Activated naive CD8-positive, alpha-beta T cell treated with anti-CD3 and anti-CD28 coated beads, Interleukin-2, amount 10 ng/mL, durations not matched to agents 7 days and 5 days (primary cell): ENCODE measurements around the gene XRCC2. TPM values are rescaled to one million over a fixed set of nuclear protein-coding genes. Genes with fewer than 3 reads are reported as not detected.
"Not testable (repeated sequence)": the region's sequence is repeated elsewhere in the genome, so short reads cannot be mapped to it uniquely, and the experiment has no call there.

Experiments used
- ATAC-seq: fragments of 150-1000 bp; cut with Tn5 transposase; one replicate; pipeline ENCODE4 v1.10.0; 2021; ENCODE audit warnings: low read depth, moderate library complexity
- POLR2A ChIA-PET: fragments of 350-600 bp; sonication (Branson Sonifier 250); formaldehyde crosslinking; loops from one replicate; lab custom pipeline; 2021; ENCODE audit warnings: antibody characterized with exemption; lab: Charles Lee
- DNase-seq: peaks from one replicate; pipeline ENCODE4 v3.0.0; 2021
- H3K27ac Mint-ChIP-seq: one replicate; pipeline ENCODE4 v1.8.0; 2022; ENCODE audit warnings: mild to moderate bottlenecking, mixed read lengths
- H3K27me3 Mint-ChIP-seq: one replicate; pipeline ENCODE4 v1.8.0; 2022; ENCODE audit warnings: mild to moderate bottlenecking, moderate library complexity, mixed read lengths
- H3K36me3 Mint-ChIP-seq: one replicate; pipeline ENCODE4 v1.8.0; 2021; ENCODE audit warnings: mild to moderate bottlenecking, mixed read lengths
- H3K4me1 Mint-ChIP-seq: one replicate; pipeline ENCODE4 v1.8.0; 2021; ENCODE audit warnings: mixed read lengths
- H3K4me3 Mint-ChIP-seq: one replicate; pipeline ENCODE4 v1.8.0; 2022; ENCODE audit warnings: mild to moderate bottlenecking, moderate library complexity, mixed read lengths
- H3K9me3 Mint-ChIP-seq: one replicate; pipeline ENCODE4 v1.8.0; 2021; ENCODE audit warnings: mixed read lengths
- total RNA-seq, 2 experiments: library from RNA; stranded (reverse); gene quantifications; one replicate each; pipeline ENCODE4 v1.2.3, GENCODE V29; 2021

Gene XRCC2
- total RNA-seq, 2 experiments from 2014 or later = 9.6 to 10.9 TPM

DNA sequence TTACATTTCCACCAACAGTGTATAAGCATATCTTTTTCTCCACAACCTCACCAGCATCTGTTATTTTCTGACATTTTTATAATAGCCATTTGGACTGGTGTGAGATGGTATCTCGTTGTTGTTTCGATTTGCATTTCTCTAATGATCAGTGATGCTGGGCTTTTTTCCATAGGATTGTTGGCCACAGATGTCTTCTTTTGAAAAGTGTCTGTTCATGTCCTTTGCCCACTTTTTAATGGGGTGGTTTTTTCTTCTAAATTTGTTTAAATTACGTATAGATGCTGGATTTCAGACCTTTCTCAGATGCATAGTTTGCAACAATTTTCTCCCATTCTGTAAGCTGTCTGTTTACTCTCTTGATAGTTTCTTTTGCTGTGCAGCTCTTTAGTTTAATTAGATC is 28.9 kb downstream of the XRCC2 start:
- ATAC-seq = no peak
- DNase-seq = no peak
- no peak overlapping the region for H3K27ac Mint-ChIP-seq
- peaks cover 2% of the 10 kb centered on the region for H3K9me3 Mint-ChIP-seq
- H3K4me3 Mint-ChIP-seq = no peak overlapping the region
- peaks cover 38% of the 10 kb centered on the region for H3K36me3 Mint-ChIP-seq
- H3K27me3 Mint-ChIP-seq = no peaks in the 10 kb centered on the region
- POLR2A ChIA-PET = no interaction called here
- no peaks in the 10 kb centered on the region for H3K4me1 Mint-ChIP-seq

DNA sequence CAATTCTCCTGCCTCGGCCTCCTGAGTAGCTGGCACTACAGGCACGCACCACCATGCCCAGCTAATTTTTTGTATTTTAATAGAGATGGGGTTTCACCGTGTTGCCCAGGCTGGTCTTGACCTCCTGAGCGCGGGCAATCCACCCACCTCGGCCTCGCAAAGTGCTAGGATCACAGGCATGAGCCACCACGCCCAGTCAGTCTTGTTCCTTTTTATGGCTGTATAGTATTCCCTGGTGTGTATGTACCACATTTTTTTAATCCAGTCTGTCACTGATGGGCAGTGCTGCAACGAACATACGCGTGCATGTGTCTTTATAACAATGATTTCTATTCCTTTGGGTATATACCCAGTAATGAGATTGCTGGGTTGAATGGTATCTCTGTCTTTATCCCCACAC is 29.4 kb downstream of the XRCC2 start:
- H3K27me3 Mint-ChIP-seq, H3K9me3 Mint-ChIP-seq, POLR2A ChIA-PET, H3K4me1 Mint-ChIP-seq, H3K27ac Mint-ChIP-seq, ATAC-seq, H3K4me3 Mint-ChIP-seq, DNase-seq: not testable (repeated sequence)
- peaks cover 36% of the 10 kb centered on the region for H3K36me3 Mint-ChIP-seq

DNA sequence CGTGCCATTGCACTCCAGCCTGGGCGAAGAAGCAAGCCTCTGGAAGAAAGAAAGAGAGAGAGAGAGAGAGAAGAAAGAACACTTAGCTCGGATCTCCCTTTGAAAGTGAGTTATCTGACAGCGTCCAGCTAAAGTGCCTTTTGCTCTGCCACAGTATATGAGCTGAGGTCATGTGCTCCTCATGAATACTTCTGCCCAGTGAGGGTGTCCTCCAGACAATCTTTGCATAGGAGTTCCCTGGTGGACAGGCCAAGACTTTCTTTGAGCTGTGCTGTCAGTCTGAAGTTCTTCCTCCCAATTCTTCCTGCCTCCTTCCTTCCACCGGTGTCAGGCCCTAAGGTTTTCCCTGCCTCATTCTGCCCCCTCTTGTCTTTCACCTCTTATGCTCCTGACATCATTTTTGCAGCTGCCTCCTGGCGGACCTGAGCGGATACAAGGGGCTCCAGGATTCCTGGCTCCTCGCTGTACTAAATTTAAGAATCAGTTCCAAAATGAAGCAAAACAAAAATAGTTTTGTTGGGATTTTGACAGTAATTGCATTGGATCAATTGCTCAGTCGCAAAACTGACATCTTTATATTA is 31.9 kb downstream of the XRCC2 start:
- Mint-ChIP-seq H3K27ac (no peak overlapping the region), H3K9me3 (peaks cover 2% of the 10 kb centered on the region)
- no peak for DNase-seq

DNA sequence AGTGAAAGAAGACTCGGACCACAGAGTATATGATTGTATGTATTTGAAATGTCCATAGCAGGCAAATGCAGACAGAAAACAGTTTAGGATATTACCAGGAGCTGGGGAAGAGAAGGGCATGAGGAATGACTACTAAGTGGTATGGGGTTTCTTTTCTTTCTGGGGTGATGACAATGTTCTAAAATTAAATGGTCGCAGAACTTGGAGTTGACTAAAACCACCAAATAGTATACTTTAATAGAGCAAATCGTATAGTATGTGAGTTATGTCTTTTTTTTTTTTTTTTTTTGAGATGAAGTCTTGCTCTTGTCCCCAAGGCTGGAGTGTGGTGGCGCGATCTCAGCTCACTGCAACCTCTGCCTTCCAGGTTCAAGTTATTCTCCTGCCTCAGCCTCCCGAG is 34.6 kb downstream of the XRCC2 start:
- Mint-ChIP-seq H3K27me3 (no peaks in the 10 kb centered on the region), H3K4me3 (no peak overlapping the region), H3K27ac (no peak overlapping the region), H3K9me3 (no peaks in the 10 kb centered on the region), H3K36me3 (peaks cover 6% of the 10 kb centered on the region), H3K4me1 (no peaks in the 10 kb centered on the region)
- no peak for ATAC-seq
- POLR2A ChIA-PET = no interaction called here
- no peak for DNase-seq

More for the DNA sequence above, 31.9 kb downstream of the XRCC2 start:
- POLR2A ChIA-PET = no interaction called here
- Mint-ChIP-seq H3K4me3 (no peak overlapping the region), H3K4me1 (no peaks in the 10 kb centered on the region), H3K27me3 (no peaks in the 10 kb centered on the region), H3K36me3 (peaks cover 25% of the 10 kb centered on the region)
- no peak for ATAC-seq

DNA sequence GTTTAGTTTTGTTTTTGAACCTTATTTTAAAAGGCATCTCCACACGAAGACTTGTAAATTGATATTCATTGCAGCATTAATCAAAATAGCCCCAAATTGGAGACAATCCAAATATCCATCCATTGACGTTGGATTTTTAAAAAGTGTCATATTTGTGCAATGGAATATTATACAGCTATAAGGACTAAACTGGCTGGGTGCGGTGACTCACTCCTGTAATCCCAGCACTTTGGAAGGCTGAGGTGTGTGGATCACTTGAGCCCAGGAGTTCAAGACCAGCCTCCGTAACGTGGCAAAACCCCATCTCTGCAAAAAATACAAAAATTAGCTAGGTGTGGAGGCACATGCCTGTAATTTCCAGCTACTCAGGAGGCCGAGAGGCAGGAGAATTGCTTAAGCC is 35.1 kb downstream of the XRCC2 start:
- DNase-seq (no peak), ATAC-seq (no peak)
- Mint-ChIP-seq H3K4me1 (no peaks in the 10 kb centered on the region), H3K27me3 (no peaks in the 10 kb centered on the region), H3K27ac (no peak overlapping the region), H3K4me3 (no peak overlapping the region), H3K36me3 (peaks cover 6% of the 10 kb centered on the region), H3K9me3 (no peaks in the 10 kb centered on the region)
- POLR2A ChIA-PET = no interaction called here

DNA sequence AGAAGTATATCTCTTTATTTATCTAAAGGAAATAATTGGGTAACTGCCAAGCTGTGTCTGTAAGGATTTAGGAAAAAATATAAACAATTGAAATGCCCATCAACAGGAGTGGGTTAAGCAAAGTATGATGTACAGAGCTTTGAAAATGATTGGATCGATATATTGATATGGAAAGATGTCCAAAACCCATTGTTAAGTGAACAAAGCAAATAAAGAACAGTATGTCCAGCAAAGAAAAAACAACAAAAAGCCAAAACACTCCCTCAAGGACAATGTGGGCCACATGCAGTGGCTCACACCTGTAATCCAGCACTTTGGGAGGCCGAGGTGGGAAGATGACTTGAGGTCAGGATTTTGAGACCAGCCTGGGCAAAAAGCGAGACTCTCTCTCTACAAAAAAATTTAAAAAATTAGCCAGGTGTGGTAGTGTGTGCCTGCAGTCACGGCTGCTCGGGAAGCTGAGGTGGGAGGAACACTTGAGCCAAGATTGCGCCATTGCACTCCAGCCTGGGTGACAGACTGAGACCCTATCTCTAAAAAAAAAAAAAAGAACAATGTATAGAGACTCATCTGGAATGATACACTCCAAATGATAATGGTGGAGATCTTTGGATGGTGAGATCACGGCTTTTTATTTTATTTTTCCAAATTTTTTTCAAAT is 37.9 kb downstream of the XRCC2 start:
- DNase-seq (no peak), ATAC-seq (no peak)
- POLR2A ChIA-PET = interaction anchor here (0.7 kb wide), 1 partner anchor 44 kb away, joined by 5 read pairs; no protein-coding TSS in a partner anchor
- Mint-ChIP-seq H3K9me3 (no peaks in the 10 kb centered on the region), H3K4me3 (no peak overlapping the region), H3K27me3 (no peaks in the 10 kb centered on the region), H3K36me3 (no peaks in the 10 kb centered on the region), H3K4me1 (no peaks in the 10 kb centered on the region), H3K27ac (no peak overlapping the region)

DNA sequence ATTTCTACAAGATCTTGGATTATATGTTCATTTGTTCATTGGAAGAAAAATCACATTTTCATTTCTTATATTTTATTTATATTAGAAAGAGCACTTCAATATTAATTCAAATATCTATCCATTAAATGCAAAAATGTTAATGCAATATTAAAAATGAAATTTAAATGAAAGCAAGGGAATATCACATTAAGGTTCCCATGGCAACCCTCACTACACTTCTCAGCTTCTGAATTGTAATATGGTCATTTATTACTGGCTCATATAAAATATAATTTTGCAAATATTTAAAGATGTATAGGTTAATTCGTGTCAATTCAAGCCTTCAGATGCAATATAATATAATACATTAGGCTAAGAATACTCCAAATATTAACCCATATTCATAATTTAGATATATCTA is 38.8 kb downstream of the XRCC2 start:
- no peaks in the 10 kb centered on the region for H3K27me3 Mint-ChIP-seq
- H3K36me3 Mint-ChIP-seq = no peaks in the 10 kb centered on the region
- H3K4me3 Mint-ChIP-seq = no peak overlapping the region
- ATAC-seq = no peak
- H3K9me3 Mint-ChIP-seq = no peaks in the 10 kb centered on the region
- POLR2A ChIA-PET = no interaction called here
- no peak overlapping the region for H3K27ac Mint-ChIP-seq
- DNase-seq = no peak
- no peaks in the 10 kb centered on the region for H3K4me1 Mint-ChIP-seq

DNA sequence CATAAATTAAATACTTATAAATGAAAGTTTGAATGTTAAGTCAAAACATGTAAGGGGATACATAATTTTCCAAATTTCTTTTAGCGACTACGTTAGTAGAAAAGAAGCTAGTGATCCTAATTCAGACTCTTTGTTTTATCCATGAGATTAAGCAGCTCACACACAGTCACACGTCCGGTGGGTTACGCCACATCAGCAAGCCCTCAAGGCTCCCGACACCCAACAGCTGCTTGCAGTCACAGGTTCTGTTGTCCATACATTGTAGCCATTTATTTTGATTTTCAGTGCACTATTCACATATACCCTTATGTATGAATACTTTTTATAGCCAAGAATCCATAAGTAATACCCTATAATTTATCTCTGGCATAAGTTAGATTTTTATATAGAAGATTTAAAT is 39.5 kb downstream of the XRCC2 start:
- Mint-ChIP-seq H3K4me1 (no peaks in the 10 kb centered on the region), H3K4me3 (no peak overlapping the region), H3K27me3 (no peaks in the 10 kb centered on the region), H3K9me3 (no peaks in the 10 kb centered on the region), H3K27ac (no peak overlapping the region), H3K36me3 (no peaks in the 10 kb centered on the region)
- DNase-seq (no peak), ATAC-seq (no peak)
- POLR2A ChIA-PET = no interaction called here

DNA sequence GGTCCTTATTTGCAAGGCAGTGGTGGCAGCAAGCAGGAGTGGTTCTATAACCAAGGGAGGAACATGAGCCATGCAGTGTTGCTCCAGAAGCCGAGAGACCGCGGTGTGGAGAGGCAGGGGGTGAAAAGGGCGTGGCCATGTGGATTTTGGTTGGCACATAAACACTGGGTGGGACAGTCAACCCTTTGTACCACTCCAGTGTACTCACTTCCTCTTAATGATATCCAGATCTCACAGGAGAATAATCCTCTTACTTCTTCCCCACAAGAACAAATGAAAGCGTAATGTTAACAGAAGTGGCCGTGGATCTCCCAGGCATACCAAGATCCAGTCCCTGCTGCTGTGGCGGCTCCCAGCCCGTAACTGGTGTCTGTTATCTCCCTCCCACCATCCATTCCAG is 42.4 kb downstream of the XRCC2 start:
- DNase-seq = no peak
- no peak for ATAC-seq
- Mint-ChIP-seq H3K36me3 (no peaks in the 10 kb centered on the region), H3K27ac (no peak overlapping the region), H3K27me3 (peaks cover 2% of the 10 kb centered on the region), H3K4me3 (no peak overlapping the region), H3K9me3 (no peaks in the 10 kb centered on the region), H3K4me1 (no peaks in the 10 kb centered on the region)
- POLR2A ChIA-PET = no interaction called here

DNA sequence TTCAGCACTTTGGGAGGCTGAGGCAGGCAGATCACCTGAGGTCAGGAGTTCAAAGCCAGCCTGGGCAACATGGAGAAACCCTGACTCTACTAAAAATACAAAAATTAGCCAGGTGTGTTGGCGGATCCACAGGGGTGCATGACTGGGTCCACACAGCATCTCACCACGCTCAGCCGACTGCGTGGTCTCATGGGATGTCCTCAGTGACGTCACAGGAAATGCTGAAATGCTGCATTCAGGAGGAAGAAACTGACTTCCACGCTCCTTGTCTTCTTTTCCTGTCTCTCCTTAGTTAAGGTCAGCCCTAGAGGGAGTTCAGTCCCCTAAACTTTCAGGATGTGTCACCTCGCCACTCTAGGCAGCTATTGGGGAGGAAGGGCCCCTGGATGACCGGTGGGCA is 42.9 kb downstream of the XRCC2 start:
- Mint-ChIP-seq H3K27me3 (peaks cover 2% of the 10 kb centered on the region), H3K9me3 (no peaks in the 10 kb centered on the region), H3K36me3 (no peaks in the 10 kb centered on the region), H3K4me3 (no peak overlapping the region), H3K27ac (no peak overlapping the region), H3K4me1 (no peaks in the 10 kb centered on the region)
- DNase-seq (no peak), ATAC-seq (no peak)
- POLR2A ChIA-PET = no interaction called here

DNA sequence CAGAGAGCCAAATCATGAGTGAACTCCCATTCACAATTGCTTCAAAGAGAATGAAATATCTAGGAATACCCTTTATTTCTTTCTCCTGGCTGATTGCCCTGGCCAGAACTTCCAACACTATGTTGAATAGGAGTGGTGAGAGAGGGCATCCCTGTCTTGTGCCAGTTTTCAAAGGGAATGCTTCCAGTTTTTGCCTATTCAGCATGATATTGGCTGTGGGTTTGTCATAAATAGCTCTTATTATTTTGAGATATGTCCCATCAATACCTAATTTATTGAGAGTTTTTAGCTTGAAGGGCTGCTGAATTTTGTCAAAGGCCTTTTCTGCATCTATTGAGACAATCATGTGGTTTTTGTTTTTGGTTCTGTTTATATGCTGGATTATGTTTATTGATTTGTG is 47.2 kb downstream of the XRCC2 start:
- H3K4me1 Mint-ChIP-seq, H3K4me3 Mint-ChIP-seq, H3K27me3 Mint-ChIP-seq, ATAC-seq, H3K27ac Mint-ChIP-seq, DNase-seq, H3K36me3 Mint-ChIP-seq, POLR2A ChIA-PET, H3K9me3 Mint-ChIP-seq: not testable (repeated sequence)

DNA sequence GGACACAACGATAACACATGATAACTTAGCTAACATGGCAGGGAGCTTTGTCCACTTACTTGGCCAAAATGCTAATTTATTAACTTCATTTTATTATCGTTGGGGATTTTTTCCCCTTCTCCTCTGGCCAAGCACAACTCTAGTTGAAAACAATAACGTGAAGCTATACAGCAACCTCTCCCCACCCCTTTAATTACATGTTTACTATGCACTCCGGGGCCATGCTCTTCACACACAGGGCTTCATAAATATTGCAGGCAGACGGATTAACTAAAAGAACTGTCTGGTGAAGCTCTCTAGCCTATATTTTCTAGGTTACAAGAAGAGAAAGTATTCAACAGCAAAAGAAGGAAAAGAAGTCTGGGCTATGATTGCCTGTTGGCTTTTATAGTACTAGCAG is 51.7 kb downstream of the XRCC2 start:
- no peak overlapping the region for H3K4me3 Mint-ChIP-seq
- no peaks in the 10 kb centered on the region for H3K36me3 Mint-ChIP-seq
- no peaks in the 10 kb centered on the region for H3K4me1 Mint-ChIP-seq
- ATAC-seq = no peak
- POLR2A ChIA-PET = no interaction called here
- no peaks in the 10 kb centered on the region for H3K27me3 Mint-ChIP-seq
- DNase-seq = no peak
- no peaks in the 10 kb centered on the region for H3K9me3 Mint-ChIP-seq
- H3K27ac Mint-ChIP-seq = no peak overlapping the region

DNA sequence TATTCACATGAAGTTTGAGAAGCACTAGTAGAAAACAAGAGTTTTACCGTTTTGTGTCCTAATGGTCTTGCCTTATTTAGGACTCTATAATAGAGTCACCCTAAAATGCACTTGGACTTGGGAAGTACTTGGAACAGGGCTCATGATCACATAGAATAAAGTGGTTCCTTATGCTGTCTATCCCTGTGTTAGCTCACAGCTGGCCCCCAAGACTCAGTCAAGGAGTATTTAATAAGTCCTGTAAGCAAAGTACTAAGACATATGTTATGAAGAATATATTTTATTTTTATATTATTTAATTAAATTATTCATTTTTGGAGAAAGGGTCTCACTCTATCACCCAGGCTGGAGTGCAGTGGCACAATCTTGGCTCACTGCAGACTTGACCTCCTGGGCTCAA is 54.5 kb downstream of the XRCC2 start:
- H3K4me1 Mint-ChIP-seq = no peaks in the 10 kb centered on the region
- DNase-seq = no peak
- no peak overlapping the region for H3K4me3 Mint-ChIP-seq
- no peak for ATAC-seq
- no peaks in the 10 kb centered on the region for H3K36me3 Mint-ChIP-seq
- no peaks in the 10 kb centered on the region for H3K9me3 Mint-ChIP-seq
- no peak overlapping the region for H3K27ac Mint-ChIP-seq
- POLR2A ChIA-PET = no interaction called here
- H3K27me3 Mint-ChIP-seq = no peaks in the 10 kb centered on the region

DNA sequence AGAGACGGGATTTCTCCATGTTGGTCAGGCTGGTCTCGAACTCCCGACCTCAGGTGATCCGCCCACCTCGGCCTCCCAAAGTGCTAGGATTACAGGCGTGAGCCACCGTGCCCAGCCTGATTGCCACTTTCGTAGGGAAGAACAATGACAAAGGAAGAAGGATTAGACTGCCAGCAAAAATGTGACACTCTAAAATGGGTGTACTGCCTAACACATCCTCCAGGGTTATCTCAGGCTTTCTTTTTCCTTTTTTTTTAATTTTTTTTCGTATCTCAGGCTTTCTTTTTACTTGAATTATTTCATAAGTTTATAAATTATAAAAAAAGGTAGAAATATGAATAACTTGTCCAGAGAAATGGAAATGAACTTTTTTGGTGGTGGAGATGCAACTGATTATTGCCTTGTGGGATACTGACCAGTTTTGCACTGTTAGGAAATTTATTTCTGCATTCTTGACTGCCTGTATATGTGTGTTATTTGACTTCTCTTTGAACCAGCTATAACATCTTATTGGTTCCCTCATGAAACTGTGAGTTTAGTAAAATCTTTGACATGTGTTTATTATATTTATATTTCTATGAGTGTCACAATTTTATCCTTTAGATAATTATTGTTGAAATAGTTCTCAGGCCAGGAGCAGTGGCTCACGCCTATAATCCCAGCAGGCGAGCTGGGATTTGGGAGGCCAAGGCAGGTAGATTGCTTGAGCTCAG is 56.8 kb downstream of the XRCC2 start:
- H3K36me3 Mint-ChIP-seq = no peaks in the 10 kb centered on the region
- H3K4me3 Mint-ChIP-seq = no peak overlapping the region
- no peak for ATAC-seq
- no peaks in the 10 kb centered on the region for H3K4me1 Mint-ChIP-seq
- peaks cover 2% of the 10 kb centered on the region for H3K27me3 Mint-ChIP-seq
- POLR2A ChIA-PET = no interaction called here
- DNase-seq = no peak
- H3K9me3 Mint-ChIP-seq = no peaks in the 10 kb centered on the region
- H3K27ac Mint-ChIP-seq = no peak overlapping the region
